GM10847 (cell line): ENCODE measurements around the gene GBP5.

Experiments used
- POLR2A ChIP-seq: IDR thresholded peaks from 2 replicates; pipeline ENCODE4 v1.6.1; 2011; ENCODE audit not compliant: insufficient read length; ENCODE audit errors: extremely low read depth

Gene GBP5

DNA sequence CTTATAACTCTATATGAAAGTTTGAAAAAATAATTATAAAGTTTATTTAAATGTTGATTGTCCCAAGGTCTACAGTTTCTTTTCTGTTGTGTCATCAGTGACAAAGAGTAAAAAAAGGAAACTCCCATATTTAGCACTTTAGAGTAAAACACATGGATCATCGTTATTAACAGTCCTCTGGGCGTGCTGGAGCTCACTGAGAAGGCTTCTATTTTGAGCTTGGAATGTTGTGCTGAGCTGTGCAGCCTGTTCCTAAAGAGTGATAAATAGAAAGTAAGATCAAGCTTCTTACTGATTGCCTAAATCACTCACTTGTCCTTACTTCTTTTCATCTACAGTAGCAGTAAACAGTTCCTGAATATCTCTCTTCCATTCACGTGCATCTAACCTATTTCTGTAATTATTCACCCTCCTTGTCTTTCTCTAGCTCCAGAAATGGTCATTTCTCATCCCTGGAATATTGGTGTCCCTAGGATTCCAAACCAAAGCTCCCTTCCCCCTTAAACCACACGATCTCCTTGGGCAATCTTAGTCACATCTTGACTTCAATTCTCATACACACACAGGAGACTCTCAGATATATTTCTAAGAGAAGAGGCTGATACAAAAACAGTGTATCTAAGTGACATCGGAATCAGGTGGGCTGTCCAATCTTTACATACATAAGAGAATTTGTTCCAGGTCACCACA, 11.9 kb downstream of the GBP5 start:
- TF ChIP-seq POLR2A: no peak

DNA sequence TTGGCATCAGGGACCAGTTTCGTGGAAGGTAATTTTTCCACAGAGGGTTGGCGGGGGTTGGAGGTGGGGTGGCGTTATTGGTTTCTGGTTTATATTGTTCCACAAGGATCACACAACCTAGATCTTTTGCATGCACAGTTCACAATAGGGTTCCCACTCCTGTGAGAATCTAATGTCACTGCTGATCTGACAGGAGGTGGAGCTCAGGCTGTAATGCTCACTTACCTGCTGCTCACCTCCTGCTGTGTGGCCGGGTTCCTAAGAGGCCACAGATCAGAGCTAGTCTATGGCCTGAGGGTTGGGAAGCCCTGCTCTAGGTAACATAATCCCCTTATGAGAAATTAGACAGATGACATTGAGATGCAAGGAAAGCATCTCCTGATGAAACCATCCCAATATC, 12.6 kb downstream of the GBP5 start:
- TF ChIP-seq POLR2A: no peak

DNA sequence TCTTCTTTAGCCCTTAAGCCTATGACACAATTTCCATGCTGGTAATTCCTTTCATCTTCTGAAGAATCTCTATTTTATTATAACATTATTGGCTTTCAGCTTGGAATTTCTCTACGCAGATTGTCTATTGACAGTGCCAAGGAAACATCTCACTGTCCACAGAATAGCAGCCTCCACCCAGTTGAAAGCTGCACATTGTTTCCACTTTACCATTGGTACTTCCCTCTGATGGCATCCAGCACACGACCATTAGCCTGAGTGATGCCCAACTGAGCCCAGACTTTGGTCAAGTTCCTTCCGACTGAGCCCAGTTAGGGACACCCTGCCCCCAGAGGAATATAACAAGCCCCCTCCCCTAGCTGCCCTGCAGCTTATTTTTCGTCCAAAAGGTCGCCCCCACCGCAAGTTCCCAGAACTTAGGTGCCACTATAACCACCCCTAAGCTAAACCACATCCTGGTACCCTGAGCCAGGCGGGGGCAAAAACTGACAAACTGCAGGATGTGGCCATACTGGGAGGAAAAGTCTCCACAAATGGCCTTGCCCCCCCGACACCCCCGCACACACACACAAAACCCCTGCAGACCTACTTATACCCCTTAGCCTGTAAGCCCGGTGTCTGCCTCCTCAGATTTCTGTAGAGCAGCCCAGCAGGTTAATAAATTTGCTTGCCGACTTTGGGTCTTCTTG, 13.2 kb downstream of the GBP5 start:
- TF ChIP-seq POLR2A: no peak

DNA sequence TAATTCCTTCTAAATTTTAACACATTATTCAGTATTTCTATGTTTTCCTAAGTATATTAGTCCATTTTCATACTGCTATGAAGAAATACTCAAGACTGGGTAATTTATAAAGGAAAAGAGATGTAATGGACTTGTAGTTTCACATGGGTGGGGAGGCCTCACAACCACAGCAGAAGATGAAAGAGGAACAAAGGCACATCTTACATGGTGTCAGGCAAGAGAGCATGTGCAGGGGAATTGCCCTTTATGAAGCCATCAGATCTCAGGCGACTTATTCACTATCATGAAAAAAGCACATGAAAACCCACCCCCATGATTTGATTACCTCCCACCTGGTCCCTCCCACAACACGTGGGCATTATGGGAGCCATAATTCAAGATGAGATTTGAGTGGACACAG, 15.6 kb downstream of the GBP5 start:
- TF ChIP-seq POLR2A: no peak

DNA sequence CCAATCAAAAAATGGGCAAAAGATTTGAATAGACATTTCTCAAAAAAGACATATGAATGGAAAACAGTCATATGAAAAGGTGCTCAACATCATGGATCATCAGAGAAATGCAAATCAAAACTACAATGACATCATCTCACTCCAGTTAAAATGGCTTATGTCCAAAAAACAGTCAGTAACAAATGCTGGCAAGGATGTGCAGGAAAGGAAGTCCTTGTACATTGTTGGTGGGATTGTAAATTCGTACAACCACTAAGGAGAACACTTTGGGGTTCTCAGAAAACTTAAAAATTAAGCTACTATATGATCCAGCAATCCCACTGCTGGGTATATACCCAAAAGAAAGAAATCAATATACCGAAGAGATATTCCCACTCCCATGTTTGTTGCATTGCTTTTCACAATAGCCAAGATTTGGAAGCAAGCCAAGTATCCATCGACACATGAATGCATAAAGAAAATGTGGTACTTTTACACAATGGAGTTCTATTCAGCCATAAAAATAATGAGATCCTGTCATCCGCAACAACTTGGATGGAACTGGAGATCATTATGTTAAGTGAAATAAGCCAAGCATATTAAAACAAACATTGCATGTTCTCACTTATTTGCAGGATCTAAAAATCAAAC, 17.9 kb downstream of the GBP5 start:
- TF ChIP-seq POLR2A: no peak

DNA sequence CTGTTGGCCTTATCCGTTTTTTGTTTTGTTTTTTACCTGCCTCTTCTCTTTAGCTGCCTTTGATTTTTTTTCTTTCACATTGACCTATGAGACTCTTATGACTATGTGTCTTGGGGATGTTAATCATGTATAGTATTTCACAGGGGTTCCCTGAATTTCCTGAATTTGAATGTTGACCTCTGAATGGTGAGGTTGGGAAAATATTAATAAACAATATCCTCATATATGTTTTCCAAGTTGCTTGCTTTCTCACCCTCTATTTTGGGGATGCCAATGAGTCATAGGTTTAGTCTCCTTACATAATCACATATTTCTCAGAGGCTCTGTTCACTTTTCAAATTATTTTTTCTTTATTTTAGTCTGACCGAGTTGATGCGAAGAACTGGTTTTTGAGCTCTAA, 29.6 kb downstream of the GBP5 start:
- TF ChIP-seq POLR2A: no peak
